Measurements from ENCODE around the gene PEX16.
"Not testable (repeated sequence)": the region's sequence is repeated elsewhere in the genome, so short reads cannot be mapped to it uniquely, and the experiment has no call there.

PEX16 gene

GRCh38 chr11:45918331-45918941, 759 bp upstream of the PEX16 start:
- peak; percentile 81 for DNase-seq

- DNase-seq: no peak
Observed at GRCh38 chr11:45917286-45917622, 423 bp downstream of the PEX16 start.

- no peak for DNase-seq
Observed at GRCh38 chr11:45915446-45915845, 2.2 kb downstream of the PEX16 start.

GRCh38 chr11:45913942-45914635, 3.6 kb downstream of the PEX16 start:
- DNase-seq: no peak

GRCh38 chr11:45913514-45913913, 4.2 kb downstream of the PEX16 start:
- no peak for DNase-seq

GRCh38 chr11:45910623-45911022, 7.1 kb downstream of the PEX16 start:
- no peak for DNase-seq

GRCh38 chr11:45909594-45910475, 7.8 kb downstream of the PEX16 start:
- DNase-seq: no peak

- no peak for DNase-seq
Observed at GRCh38 chr11:45907911-45908370, 9.7 kb downstream of the PEX16 start.

GRCh38 chr11:45906965-45907611, 10.6 kb downstream of the PEX16 start, which contains the start of gene FREY1:
TSS of gene FREY1 (minus strand) at chr11:45907271. CDS start at chr11:45907245, 26 bp downstream.
- no peak for DNase-seq

- no peak for DNase-seq
Observed at GRCh38 chr11:45906096-45906682, 11.5 kb downstream of the PEX16 start.

- DNase-seq: not testable (repeated sequence)
Observed at GRCh38 chr11:45905576-45905975, 12.1 kb downstream of the PEX16 start.

GRCh38 chr11:45905095-45905494, 12.6 kb downstream of the PEX16 start:
- no peak for DNase-seq

GRCh38 chr11:45904309-45904915, 13.3 kb downstream of the PEX16 start:
- no peak for DNase-seq

- DNase-seq: no peak
Observed at GRCh38 chr11:45902452-45903380, 15.0 kb downstream of the PEX16 start.

GRCh38 chr11:45901626-45902025, 16.1 kb downstream of the PEX16 start:
- no peak for DNase-seq

GRCh38 chr11:45900916-45901617, 16.6 kb downstream of the PEX16 start:
- DNase-seq: no peak

- DNase-seq: not testable (repeated sequence)
Observed at GRCh38 chr11:45900175-45900800, 17.4 kb downstream of the PEX16 start.

- DNase-seq: peak; percentile 68
Observed at GRCh38 chr11:45899448-45900174, 18.1 kb downstream of the PEX16 start.

GRCh38 chr11:45899086-45899447, 18.6 kb downstream of the PEX16 start:
- no peak for DNase-seq

Measured in activated CD4-positive, alpha-beta T cell treated with anti-CD3 and anti-CD28 coated beads, Interleukin-2, Interleukin-6, amounts not matched to agents 100 ng/mL and 50 ng/mL, durations not matched to agents 16 hours and 8 hours (primary cell).